ENCODE measurements around the gene APOBEC3F.
"Not testable (repeated sequence)": the region's sequence is repeated elsewhere in the genome, so short reads cannot be mapped to it uniquely, and the experiment has no call there.

Gene APOBEC3F

DNA sequence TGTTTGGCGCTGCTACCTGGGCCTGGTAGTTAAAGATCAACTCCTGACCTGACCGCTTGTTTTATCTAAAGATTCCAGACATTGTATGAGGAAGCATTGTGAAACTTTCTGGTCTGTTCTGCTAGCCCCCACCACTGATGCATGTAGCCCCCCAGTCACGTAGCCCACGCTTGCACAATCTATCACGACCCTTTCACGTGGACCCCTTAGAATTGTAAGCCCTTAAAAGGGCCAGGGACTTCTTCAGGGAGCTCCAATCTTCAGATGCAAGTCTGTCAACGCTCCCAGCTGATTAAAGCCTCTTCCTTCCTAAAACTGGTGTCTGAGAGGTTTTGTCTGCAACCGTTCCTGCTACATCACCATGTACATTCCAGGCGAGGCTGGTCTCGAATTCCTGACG lies 15.0 kb downstream of the APOBEC3F start:
- in situ Hi-C loops (cut with MboI; ENCODE audit: low sequenced_read_pairs, unreplicated experiment) = no loop called here
- TF ChIP-seq CTCF (IDR thresholded peaks at IDR 0.05; ENCODE audit: borderline replicate concordance, control extremely low read depth, extremely low read depth, insufficient read depth, missing control alignments) = no peak
- no peak for DNase-seq (ENCODE audit: low spot score)

GRCh38 chr22:39061290-39061689 lies 20.6 kb downstream of the APOBEC3F start:
- in situ Hi-C loops (cut with MboI; ENCODE audit: low sequenced_read_pairs, unreplicated experiment); DNase-seq (ENCODE audit: low spot score): not testable (repeated sequence)

DNA sequence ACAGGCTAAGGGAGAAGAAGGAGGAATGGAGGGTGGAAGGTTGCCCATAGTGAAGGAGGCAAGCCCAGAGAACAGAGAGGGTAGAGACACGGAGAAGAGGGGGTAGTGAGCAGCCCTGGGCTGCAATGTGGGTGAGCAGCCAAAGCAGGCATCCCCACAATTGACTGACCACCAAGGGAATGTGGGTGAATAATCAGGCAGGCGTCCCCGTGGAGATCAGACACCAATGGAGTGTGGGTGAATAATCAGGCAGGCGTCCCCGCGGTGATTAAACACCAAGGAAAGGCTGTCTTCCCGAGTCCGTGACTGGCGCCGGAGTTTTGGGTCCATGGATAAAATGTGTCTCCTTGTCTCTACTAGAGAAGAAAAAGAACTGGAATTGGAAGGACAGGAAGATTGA lies 21.3 kb downstream of the APOBEC3F start:
- DNase-seq (ENCODE audit: low spot score); in situ Hi-C loops (cut with MboI; ENCODE audit: low sequenced_read_pairs, unreplicated experiment): not testable (repeated sequence)

- DNase-seq (ENCODE audit: low spot score); in situ Hi-C loops (cut with MboI; ENCODE audit: low sequenced_read_pairs, unreplicated experiment): not testable (repeated sequence)
Observed at GRCh38 chr22:39063904-39064303, 23.2 kb downstream of the APOBEC3F start.

DNA sequence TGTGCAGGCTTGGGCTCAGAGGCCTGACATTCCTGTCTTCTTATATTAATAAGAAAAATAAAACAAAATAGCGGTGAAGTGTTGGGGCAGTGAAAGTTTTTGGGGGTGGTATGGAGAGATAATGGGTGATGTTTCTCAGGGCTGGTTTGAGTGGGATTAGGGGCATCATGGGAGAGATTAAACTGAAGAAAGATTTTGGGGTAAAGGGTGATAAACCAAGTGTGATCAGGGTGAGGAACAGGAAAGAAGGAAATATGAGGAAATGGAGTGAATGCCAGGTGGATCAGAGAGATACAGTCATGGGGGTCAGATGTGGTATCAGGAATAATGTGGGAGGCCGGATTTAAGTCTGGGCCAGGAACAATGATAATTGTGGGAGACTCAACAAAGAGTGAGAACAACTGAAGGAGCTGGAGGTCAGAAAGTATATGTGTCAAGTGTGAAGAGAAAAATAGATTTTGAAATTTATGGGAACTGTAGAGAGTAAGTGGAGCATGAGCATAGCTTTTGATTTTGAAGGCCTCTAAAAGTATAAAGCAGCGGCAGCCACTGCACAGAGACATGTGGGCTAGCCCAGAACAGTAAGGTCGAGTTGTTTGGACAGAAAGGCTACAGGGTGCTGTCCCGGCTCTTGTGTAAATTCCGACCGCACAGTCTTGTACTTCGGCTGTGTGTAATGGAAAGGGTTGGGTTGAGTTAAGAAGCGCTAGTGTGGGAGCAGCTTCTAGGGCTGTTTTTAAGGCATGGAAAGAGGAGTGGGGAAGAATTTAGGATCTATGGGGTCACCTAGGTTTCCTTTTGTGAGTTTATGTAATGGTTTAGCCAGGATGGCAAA lies 26.0 kb downstream of the APOBEC3F start:
- DNase-seq (ENCODE audit: low spot score); in situ Hi-C loops (cut with MboI; ENCODE audit: low sequenced_read_pairs, unreplicated experiment): not testable (repeated sequence)

DNA sequence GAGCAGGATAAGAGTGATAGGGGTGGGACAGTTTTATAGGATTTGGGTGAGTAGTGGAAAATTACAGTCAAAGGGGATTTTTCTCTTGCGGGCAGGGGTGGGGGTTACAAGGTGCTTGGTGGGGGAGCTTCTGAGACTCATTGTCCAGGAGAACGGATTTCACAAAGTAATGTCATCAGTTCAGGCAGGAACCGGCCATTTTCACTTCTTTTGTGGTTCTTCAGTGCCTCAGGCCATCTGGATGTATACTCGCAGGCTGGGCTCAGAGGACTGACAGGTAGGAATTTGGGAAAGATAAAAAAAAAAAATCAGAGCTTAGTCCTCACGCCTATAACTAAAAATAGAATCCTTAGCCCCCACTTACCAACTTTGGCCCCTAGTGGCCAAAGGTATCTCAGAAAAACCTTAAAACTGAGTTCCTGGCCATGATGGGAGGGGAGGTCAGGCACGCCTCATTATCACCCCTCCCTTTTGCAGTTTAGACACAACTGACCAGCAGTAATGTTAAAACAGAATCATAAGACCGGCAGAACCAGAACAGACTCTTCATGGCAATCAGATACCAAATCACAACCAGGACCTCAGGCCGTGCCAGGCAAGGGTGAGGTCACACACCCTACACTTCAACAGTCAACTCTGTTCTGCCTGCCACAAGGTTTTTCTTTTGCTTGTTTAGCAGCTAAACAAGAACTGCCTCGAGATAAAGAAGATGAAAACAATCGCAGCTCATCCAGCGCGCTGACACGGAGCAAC lies 27.5 kb downstream of the APOBEC3F start:
- in situ Hi-C loops (cut with MboI; ENCODE audit: low sequenced_read_pairs, unreplicated experiment) = no loop called here
- no peak for DNase-seq (ENCODE audit: low spot score)
- TF ChIP-seq CTCF (IDR thresholded peaks at IDR 0.05; ENCODE audit: borderline replicate concordance, control extremely low read depth, extremely low read depth, insufficient read depth, missing control alignments) = no peak

- DNase-seq (ENCODE audit: low spot score) = no peak
- in situ Hi-C loops (cut with MboI; ENCODE audit: low sequenced_read_pairs, unreplicated experiment) = no loop called here
- TF ChIP-seq CTCF (IDR thresholded peaks at IDR 0.05; ENCODE audit: borderline replicate concordance, control extremely low read depth, extremely low read depth, insufficient read depth, missing control alignments) = no peak
Observed at GRCh38 chr22:39070186-39070585, 29.5 kb downstream of the APOBEC3F start.

DNA sequence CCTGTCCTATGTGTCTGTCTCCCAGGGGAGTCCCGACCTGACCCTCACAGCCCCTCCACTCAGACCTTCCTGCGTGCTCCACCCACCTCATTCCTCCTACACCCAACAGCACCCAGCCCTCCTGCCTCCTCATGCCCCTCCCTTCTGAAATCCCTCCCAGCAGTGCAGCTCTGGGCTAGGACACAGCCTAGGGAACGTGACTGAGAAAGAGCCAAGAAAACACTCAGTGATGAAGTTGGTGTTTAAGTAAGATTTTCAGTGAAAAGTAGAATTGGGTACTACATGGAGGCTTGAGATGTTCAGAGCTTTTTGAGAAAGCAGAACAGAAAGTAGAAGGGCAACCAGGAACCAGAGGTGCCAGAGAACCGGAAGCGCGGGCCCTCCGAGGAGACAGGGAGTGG lies 31.9 kb downstream of the APOBEC3F start:
- DNase-seq (ENCODE audit: low spot score); in situ Hi-C loops (cut with MboI; ENCODE audit: low sequenced_read_pairs, unreplicated experiment): not testable (repeated sequence)

- DNase-seq (ENCODE audit: low spot score) = no peak
- no peak for TF ChIP-seq CTCF (IDR thresholded peaks at IDR 0.05; ENCODE audit: borderline replicate concordance, control extremely low read depth, extremely low read depth, insufficient read depth, missing control alignments)
- in situ Hi-C loops (cut with MboI; ENCODE audit: low sequenced_read_pairs, unreplicated experiment) = no loop called here
Observed at GRCh38 chr22:39073981-39074380, 33.3 kb downstream of the APOBEC3F start.

- DNase-seq (ENCODE audit: low spot score); in situ Hi-C loops (cut with MboI; ENCODE audit: low sequenced_read_pairs, unreplicated experiment): not testable (repeated sequence)
Observed at GRCh38 chr22:39076155-39077025, 35.7 kb downstream of the APOBEC3F start.

DNA sequence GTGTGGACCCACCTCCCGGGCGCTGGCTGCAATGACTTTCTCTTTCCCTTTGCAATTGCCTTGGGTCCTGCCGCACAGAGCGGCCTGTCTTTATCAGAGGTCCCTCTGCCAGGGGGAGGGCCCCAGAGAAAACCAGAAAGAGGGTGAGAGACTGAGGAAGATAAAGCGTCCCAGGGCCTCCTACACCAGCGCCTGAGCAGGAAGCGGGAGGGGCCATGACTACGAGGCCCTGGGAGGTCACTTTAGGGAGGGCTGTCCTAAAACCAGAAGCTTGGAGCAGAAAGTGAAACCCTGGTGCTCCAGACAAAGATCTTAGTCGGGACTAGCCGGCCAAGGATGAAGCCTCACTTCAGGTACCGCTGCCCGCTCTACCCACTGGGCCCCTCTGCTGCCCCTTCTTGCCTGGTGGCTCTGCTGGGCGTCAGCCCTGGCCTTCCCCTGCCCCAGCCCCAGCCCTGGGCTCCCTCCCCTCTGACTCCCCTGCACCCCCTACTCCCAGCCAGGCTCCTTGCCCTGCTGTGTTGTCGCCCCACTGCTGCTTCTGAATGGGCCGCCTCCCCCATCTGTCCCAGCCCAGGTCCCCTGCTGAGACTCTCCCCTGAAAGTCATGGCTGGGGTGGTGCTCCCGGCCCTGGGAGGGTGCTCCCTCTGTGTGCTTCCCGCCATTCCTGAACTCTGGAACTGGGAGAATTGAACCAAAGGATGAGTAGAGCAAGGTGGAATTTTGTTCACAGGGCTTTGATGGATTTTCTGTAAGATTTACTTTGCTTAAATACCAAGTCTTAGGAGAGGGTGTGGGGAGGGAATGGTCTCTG lies 36.6 kb downstream of the APOBEC3F start, which contains the start of gene APOBEC3G:
TSS of gene APOBEC3G (plus strand) at position 250 of the 815 bp plus-strand sequence. CDS start at position 337, 87 bp downstream.
- DNase-seq (ENCODE audit: low spot score); in situ Hi-C loops (cut with MboI; ENCODE audit: low sequenced_read_pairs, unreplicated experiment): not testable (repeated sequence)
